NB4 (cell line): ENCODE measurements around the gene PPP3R1.

Experiments
- DNase-seq: peaks from one replicate; pipeline ENCODE4 v3.0.0; 2010; ENCODE audit warnings: low read depth
- H3K4me3 ChIP-seq: one replicate; pipeline ENCODE4 v1.5.1; 2011; ENCODE audit warnings: mild to moderate bottlenecking, low read depth, low read length, moderate library complexity
- MYC ChIP-seq: IDR thresholded peaks from 2 replicates; pipeline ENCODE4 v1.6.1; 2011; ENCODE audit warnings: low read depth, low read length
- POLR2A ChIP-seq: IDR thresholded peaks from 2 replicates; pipeline ENCODE4 v1.6.1; 2011; ENCODE audit warnings: mild to moderate bottlenecking; ENCODE audit not compliant: insufficient read length; ENCODE audit errors: extremely low read depth
- TF ChIP-seq, protein P1 (sequence below): IDR thresholded peaks from one replicate; pipeline ENCODE4 v1.5.1; 2012; ENCODE audit warnings: low read depth, low read length
- TF ChIP-seq, protein P2 (sequence below): IDR thresholded peaks from 2 replicates; pipeline ENCODE4 v1.6.1; 2011; ENCODE audit warnings: low read depth, low read length

The PPP3R1 gene

GRCh38 chr2:68190991-68191731 is 61.2 kb downstream of the PPP3R1 start:
- no peak overlapping the region for H3K4me3 ChIP-seq
- no peak for TF ChIP-seq MYC
- TF ChIP-seq POLR2A: no peak
- TF ChIP-seq, protein P1, sequence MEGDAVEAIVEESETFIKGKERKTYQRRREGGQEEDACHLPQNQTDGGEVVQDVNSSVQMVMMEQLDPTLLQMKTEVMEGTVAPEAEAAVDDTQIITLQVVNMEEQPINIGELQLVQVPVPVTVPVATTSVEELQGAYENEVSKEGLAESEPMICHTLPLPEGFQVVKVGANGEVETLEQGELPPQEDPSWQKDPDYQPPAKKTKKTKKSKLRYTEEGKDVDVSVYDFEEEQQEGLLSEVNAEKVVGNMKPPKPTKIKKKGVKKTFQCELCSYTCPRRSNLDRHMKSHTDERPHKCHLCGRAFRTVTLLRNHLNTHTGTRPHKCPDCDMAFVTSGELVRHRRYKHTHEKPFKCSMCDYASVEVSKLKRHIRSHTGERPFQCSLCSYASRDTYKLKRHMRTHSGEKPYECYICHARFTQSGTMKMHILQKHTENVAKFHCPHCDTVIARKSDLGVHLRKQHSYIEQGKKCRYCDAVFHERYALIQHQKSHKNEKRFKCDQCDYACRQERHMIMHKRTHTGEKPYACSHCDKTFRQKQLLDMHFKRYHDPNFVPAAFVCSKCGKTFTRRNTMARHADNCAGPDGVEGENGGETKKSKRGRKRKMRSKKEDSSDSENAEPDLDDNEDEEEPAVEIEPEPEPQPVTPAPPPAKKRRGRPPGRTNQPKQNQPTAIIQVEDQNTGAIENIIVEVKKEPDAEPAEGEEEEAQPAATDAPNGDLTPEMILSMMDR: no peak
- TF ChIP-seq, protein P2, sequence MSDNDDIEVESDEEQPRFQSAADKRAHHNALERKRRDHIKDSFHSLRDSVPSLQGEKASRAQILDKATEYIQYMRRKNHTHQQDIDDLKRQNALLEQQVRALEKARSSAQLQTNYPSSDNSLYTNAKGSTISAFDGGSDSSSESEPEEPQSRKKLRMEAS: no peak
- DNase-seq: peak; percentile 45

GRCh38 chr2:68189991-68190784 is 62.1 kb downstream of the PPP3R1 start:
- no peak for DNase-seq
- H3K4me3 ChIP-seq: no peak overlapping the region
- TF ChIP-seq, protein P2: no peak
- TF ChIP-seq, protein P1: no peak
- no peak for TF ChIP-seq MYC
- no peak for TF ChIP-seq POLR2A

- no peak overlapping the region for H3K4me3 ChIP-seq
- DNase-seq: no peak
- TF ChIP-seq, protein P1: no peak
- TF ChIP-seq MYC (no peak), POLR2A (no peak)
- TF ChIP-seq, protein P2: no peak
Observed at GRCh38 chr2:68188831-68189230, 63.5 kb downstream of the PPP3R1 start.

GRCh38 chr2:68187329-68187728 is 65.0 kb downstream of the PPP3R1 start:
- DNase-seq: no peak
- TF ChIP-seq, protein P1: no peak
- no peak for TF ChIP-seq POLR2A
- no peak for TF ChIP-seq MYC
- TF ChIP-seq, protein P2: no peak
- no peak overlapping the region for H3K4me3 ChIP-seq

DNA sequence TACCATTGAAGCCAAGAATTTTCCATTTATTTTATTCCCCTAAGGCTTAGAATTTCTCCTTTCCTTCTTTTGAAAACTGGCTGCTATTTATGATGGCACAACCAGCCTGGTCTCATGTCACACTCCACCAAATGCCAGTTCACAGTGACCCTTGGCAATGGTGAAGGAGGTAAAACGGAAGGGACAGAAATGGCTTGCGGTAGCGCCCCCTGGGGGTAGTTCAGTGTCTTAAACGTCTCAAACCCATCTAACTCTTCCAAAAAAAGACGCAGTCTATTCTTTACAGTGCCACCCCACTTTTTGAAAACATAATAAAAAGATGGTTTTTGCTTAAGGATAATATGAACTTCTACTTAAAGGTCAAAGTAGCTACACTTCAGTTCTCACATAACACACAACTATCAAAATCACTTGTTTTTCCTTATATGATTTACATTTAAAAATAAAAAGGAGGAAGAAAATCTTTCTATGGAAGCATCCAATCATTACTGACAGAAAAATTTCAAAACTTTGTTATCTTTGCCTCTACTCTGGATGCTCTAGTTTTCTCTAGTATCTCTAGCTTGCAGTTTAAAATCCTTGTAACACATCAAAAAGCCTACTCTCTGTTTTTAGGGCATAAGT is 66.7 kb downstream of the PPP3R1 start:
- peak; percentile 84 for DNase-seq
- no peak overlapping the region for H3K4me3 ChIP-seq
- TF ChIP-seq, protein P1: peak; percentile 85
- no peak for TF ChIP-seq POLR2A
- TF ChIP-seq, protein P2: no peak
